Left hindlimb (tissue), 1 donor: ENCODE data around the gene MAPKAPK2.
"Not testable (repeated sequence)": the region's sequence is repeated elsewhere in the genome, so short reads cannot be mapped to it uniquely, and the experiment has no call there.

Source experiments
- DNase-seq: peaks from one replicate; pipeline ENCODE4 v3.0.0-alpha.2; 2018

Gene MAPKAPK2

GRCh38 chr1:206751891-206752290, 67.2 kb downstream of the MAPKAPK2 start:
- DNase-seq = no peak

GRCh38 chr1:206752481-206752880, 67.8 kb downstream of the MAPKAPK2 start:
- no peak for DNase-seq

- no peak for DNase-seq
Measured at GRCh38 chr1:206753141-206753540, 68.4 kb downstream of the MAPKAPK2 start.

- DNase-seq = no peak
Measured at GRCh38 chr1:206754011-206754410, 69.3 kb downstream of the MAPKAPK2 start.

GRCh38 chr1:206757524-206758266, 73.0 kb downstream of the MAPKAPK2 start:
- no peak for DNase-seq

DNA sequence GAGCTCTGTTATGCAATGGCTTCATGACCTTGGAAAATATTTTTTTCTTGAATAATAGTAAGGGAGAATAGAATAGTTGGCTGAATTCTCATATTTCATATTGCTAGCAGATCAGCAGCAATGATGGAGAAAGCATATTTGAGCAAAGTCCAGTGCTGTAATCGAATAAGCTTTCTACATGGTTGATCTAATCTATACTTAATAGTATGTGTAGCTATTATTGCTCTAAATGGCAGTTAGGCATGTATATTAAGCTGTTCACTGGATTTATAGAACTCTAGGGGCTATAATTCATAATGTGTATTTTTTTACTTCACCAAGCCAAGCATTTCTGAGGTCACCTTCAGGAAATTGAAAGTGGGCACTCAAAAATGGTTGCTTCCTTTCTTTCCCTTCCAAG, 75.9 kb downstream of the MAPKAPK2 start:
- no peak for DNase-seq

- no peak for DNase-seq
Measured at GRCh38 chr1:206761159-206761768, 76.6 kb downstream of the MAPKAPK2 start.

- not testable (repeated sequence) for DNase-seq
Measured at GRCh38 chr1:206762741-206763364, 78.1 kb downstream of the MAPKAPK2 start.

DNA sequence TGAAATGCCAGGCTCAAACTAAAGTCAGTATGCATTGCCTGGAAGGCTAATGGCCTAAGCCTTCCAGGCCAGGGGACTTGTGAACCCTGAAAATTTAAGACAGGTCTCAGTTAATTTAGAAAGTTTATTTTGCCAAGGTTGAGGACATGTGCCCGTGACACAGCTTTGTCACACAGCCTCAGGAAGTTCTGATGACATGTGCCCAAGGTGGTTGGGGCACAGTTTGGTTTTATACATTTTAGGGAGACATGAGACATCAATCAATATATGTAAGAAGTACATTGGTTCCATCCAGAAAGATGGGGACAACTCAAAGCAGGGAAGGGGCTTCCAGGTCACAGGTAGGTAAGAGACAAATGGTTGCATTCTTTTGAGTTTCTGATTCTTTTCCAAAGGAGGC, 81.1 kb downstream of the MAPKAPK2 start:
- not testable (repeated sequence) for DNase-seq

DNA sequence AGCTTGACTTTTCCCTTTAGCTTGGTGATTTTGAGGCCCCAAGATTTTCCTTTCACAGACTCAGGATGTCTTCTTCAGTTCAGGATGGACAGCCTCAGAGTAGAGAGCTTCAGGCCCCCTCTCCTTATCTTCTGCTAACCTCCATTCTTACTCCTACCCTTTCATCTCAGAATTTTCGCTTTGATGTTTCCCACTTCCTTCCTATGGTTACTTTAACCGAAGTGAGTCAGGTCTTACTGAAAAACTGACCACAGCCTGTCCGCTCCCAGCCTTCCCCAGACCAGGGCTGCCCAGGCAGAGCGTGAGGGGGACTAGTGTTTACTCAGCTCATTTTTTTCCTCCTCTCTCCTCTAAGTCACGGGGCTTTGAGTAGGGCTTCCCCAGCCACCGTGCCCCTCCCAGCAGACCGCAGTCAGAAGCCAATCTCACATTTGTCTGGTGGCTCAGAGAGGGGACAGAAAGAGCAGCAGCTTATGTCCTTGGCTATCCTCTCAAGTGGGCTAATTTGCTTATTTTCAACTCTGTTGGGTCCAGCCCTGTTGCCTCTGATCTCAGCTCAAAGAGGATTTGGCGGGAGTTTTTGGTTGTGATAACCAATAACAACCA, 81.6 kb downstream of the MAPKAPK2 start:
- peak; percentile 68 for DNase-seq

- no peak for DNase-seq
Measured at GRCh38 chr1:206768472-206769303, 84.0 kb downstream of the MAPKAPK2 start.

- DNase-seq = no peak
Measured at GRCh38 chr1:206769304-206769731, 84.6 kb downstream of the MAPKAPK2 start.

GRCh38 chr1:206770531-206771337, 86.0 kb downstream of the MAPKAPK2 start, which contains the start of gene IL19:
Gene IL19, plus strand, starts transcription at chr1:206770773. Its CDS starts 65,890 bp downstream, at chr1:206836663.
- no peak for DNase-seq

GRCh38 chr1:206771338-206771692, 86.6 kb downstream of the MAPKAPK2 start:
- DNase-seq = no peak

- no peak for DNase-seq
Measured at GRCh38 chr1:206772243-206772937, 87.7 kb downstream of the MAPKAPK2 start, which contains the start of gene IL10. Gene IL10, minus strand, starts transcription at chr1:206772494. Its CDS starts 59 bp downstream, at chr1:206772435.

GRCh38 chr1:206774093-206774492, 89.4 kb downstream of the MAPKAPK2 start:
- no peak for DNase-seq

- no peak for DNase-seq
Measured at GRCh38 chr1:206776229-206776628, 91.5 kb downstream of the MAPKAPK2 start.

DNA sequence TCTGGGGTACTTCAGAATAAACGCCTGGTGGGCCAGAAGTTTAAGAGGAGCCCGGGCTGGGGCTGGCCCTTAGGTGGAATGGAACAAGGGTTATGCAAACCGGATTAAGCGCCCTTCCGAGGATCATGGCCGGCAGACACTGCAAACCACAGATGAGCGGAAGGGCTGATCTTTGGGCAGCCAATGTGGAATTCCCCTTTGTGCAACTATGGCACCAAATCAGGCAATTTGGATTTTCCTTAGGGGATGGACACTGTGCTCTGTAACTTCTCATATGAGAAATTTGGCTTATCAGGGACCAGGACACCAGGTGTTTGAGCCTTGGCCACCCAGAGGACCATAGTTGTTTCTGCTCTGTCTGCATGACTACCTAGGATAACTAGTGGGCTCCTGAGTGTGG, 93.3 kb downstream of the MAPKAPK2 start:
- no peak for DNase-seq

- DNase-seq = not testable (repeated sequence)
Measured at GRCh38 chr1:206778911-206779310, 94.2 kb downstream of the MAPKAPK2 start.

DNA sequence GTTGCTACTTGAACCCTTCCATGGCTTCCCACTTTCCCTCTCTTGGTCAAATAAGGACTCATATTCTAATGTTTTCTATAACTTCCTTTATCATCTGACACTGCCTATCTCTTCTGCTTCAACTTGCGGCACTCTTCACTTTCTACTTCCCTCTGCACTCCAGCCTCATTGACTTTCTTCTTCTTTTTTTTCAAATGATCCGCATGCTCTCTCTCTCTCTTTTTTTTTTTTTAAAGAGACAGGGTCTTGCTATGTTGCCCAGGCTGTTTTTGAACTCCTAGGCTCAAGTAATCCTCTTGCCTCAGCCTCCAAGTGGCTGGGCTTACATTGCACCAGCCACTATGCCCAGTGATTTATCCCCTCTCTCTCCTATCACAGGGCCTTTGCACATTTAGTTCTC, 94.9 kb downstream of the MAPKAPK2 start:
- no peak for DNase-seq

GRCh38 chr1:206782448-206782847, 97.7 kb downstream of the MAPKAPK2 start:
- no peak for DNase-seq
